ENCODE measurements around the gene IGF1R. TPM values are rescaled to one million over a fixed set of nuclear protein-coding genes. Genes with fewer than 3 reads are reported as not detected.

Gene IGF1R
- 41.6 to 58.3 TPM (median 51.5 TPM) in 5 replicates for total RNA-seq (2022; extraction: Qiagen RNA extraction)

GRCh38 chr15:98647774-98648653, at the start of gene IGF1R:
IGF1R (plus strand) TSS chr15:98648539; CDS start chr15:98649582, 1,043 bp downstream.

Measured in A549 treated with Mapracorat at 1 μM for 4 hours (cell line).